HG03039 (cell line): Measurements from ENCODE around the gene H2AZ2.
A peak's percentile ranks its signal among the peaks of the same experiment; 100 is the strongest.

ENCODE experiments used
- ATAC-seq: cut with Tn5 transposase; IDR thresholded peaks from one replicate; pipeline ENCODE4 v1.9.1; 2021; ENCODE audit warnings: mild to moderate bottlenecking, moderate library complexity; ENCODE audit not compliant: unreplicated experiment

H2AZ2 gene

GRCh38 chr7:44847920-44848634, at the start of gene H2AZ2:
Gene H2AZ2 (minus strand): TSS chr7:44848087. CDS start chr7:44847971, 116 bp downstream.
- peak; percentile 76 for ATAC-seq

- ATAC-seq = no peak
Observed at GRCh38 chr7:44897309-44897708, 49.4 kb upstream of the H2AZ2 start.

DNA sequence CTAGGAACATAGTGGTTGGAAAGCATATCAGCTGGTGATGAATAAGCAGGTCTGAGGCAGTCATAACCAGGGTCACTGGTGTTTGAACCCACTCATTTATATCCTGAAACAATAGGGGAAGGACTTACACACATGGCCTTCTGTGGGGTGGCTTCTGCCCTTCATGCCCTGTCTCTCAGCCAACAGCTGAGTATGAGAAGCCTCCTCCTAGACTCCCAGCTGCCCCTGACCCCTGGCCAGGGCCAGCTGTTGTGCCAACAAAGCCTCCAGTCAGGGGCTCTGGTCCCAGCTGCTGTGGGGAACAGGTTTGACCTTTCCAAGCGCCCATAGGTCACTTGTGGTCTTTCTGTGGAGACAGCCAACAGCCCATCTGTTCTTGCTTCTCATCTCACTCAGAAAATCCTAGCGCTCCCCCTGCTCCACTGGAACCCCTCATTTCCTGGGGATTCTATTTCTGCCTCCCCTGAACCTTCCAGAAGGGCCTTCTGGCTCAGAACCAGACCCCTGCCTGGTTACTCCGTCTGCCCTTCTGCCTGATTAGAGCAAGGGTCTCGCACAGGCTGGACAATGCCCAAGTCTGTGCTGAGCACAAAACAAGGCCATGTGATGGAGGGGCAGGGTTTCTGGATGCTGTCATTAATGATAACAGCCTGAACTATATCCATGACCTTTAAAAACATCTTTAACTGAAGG, 47.1 kb upstream of the H2AZ2 start:
- no peak for ATAC-seq

DNA sequence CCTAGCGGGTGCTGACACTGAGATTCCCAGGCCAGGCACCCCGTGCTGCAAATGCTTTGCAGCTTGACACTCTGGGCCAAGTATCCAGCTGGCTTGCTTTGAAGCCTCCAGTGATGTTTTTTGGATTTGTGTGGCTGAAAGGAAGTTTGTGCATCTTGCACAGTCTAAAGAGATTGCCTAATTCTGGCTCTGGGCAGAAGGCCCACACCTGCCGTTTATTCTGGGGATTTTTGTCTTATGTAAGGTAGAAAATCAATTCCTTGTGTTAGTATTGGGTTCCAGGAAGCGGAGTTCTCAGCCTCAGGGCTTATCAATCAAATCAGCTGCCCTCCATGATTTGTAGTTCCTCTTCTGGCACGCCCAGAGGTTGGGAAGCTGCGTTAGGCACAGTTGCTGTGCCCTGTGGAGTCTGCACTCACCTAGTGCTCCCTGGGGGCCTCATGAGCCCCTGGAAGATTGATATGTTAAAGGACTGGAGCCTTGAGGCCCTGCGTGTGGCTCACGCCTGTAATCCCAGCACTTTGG, 45.9 kb upstream of the H2AZ2 start:
- no peak for ATAC-seq

DNA sequence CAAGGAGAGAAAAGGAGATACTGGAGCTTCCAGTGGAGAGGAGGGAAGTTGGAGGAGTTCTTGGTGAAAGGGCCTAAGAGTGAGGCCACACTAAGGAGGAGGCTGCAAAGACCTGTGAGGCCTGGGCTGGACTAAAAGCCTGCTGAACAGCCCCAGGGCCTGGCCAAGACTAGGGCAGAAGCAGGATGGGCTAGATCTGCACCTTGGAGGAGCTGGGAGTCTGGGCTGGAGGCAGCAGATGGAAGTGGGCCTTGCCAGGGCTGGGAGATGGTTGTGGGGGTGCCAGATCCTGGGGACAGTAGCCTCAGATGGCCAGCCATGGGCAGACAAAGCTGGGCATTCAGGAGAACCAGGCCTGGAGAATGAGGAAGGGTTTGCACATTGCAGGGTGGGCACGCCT, 43.9 kb upstream of the H2AZ2 start:
- no peak for ATAC-seq

DNA sequence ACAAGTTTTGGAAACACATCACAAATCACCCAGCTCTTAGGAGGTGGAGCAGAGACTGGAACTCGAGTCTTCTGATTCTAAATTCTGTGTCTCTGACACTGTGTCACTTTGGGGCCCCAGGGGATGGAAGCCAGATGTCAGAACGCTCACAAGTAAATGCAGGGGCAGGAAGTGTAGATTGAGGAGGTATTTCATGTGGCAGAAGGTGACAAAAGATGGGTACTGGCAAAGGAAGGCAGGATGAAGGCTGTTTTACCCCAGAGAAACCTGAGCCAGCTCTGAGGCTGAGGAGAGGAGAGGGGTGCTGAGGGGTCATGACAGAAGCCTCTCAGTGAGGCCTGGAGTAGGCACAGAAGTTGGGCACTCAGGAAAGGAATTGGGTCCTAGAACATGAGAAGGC, 43.5 kb upstream of the H2AZ2 start:
- ATAC-seq = no peak

DNA sequence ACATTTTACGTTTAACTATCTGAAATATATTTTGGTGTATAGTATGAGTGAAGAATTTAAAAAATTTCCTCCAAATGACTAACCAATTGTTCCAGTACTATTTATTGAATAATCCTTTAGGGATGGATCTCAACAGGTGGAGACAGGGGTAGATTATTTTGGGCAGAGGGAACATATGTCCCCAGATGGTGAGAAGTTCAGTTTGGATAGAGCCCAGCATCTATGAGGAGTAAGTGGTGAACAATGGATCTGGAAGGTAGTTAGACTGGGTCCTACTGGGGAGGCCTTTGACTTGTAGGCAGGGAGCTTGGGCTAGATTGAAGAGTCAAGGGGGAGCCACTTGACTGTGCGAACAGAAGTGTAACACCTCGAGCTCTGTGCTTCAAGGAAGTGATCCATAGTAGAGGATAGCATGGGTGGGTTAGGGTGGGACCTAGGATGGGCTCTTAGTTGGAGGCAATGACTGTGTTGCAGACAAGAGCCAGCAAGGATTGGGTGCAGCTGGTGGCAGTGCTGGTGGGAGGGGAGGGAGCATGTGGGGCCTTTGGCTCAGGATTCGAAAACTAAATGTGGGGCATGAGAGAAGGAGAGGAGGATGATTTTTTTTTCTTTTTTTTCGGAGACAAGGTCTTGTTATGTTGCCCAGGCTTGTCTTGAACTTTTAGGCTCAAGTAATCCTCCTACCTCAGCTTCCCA, 41.3 kb upstream of the H2AZ2 start:
- ATAC-seq = no peak

GRCh38 chr7:44887293-44887692, 39.4 kb upstream of the H2AZ2 start:
- ATAC-seq = no peak

DNA sequence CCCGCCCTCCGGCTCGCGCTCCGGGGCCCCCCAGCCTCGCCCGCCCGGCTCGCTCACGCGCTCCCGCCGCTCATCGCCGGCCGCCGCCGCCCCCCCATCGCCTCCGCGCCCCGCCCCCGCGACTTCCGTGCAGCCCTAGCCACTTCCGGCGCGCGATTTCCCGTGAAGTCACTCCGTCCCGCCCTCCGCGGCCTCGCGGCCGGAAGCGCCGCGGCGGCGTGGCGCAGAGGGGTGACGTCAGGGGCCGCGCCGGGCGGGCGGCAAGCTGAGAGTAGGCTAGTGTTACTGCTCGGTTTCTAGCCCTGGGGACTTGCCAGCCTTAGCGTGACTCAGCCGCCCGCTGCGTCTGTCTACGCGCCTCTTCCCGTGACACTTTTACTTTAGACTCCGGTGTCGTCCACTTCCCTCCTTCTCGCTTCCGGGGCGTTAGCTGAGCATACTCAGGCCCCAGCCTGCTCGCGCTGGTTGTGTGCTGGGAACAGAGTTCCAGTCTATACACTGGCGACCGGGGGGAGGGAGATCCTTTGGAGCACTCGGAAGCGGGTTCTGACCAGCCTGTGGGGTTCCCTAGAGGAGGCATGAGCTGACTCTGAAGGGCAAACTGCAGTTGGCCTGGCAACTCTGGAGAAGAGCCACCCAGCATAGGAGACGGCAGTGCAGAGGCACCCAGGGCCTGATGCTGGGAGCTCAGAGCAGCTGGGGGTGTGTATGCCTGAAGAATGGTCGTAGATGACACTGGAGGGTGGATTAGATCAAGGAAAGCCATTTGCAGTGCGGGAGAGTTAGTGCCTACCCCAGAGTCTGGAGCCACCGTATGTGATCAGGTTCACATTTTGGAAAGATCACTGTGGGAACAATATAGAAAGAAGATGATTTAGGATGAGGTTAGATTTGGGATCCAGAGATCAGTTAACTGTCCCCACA, 37.8 kb upstream of the H2AZ2 start, which contains the start of gene PURB:
Gene PURB (minus strand): TSS at position 137 of the 924 bp plus-strand sequence. CDS start 182 bp downstream, outside the sequence.
- ATAC-seq = peak; percentile 79

- peak; percentile 26 for ATAC-seq
Observed at GRCh38 chr7:44884621-44885393, 36.9 kb upstream of the H2AZ2 start.

- no peak for ATAC-seq
Observed at GRCh38 chr7:44883961-44884620, 36.2 kb upstream of the H2AZ2 start.

DNA sequence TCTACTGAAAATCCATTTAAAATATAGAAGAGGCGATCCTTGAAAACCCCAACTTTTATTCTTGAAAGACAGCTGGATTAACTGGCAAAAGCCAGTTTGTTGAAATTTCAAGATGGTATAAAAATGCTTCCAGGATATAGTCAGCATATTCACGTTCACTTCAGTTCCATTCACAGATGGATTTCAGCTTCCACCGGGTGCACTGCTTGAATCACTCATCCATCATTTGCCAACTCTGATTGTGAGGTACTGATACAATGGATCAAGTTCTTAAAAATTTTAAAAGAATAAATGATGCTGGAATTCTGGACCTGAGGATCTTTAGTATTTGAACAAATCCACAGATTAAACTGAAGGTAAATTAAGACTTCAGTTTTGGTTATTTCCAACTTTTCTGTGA, 35.0 kb upstream of the H2AZ2 start:
- no peak for ATAC-seq

DNA sequence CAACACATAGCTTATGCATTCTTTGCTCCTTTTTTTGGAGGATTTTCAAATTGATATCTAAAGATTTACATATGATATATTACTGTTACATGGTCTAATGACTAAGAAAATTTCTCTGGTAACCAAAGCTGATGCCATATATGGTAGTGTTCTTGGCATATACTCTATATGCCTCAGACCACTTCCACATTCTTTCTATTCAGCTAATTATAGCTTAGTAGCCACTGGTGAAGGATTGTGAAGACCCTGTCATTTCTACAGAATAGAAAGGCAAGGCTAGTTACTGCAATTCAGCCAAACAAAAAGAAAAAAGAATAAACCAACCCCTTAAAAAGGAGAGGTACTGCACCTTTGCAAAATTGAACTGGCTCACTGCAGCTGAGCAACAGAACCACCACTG, 33.7 kb upstream of the H2AZ2 start:
- ATAC-seq = no peak

DNA sequence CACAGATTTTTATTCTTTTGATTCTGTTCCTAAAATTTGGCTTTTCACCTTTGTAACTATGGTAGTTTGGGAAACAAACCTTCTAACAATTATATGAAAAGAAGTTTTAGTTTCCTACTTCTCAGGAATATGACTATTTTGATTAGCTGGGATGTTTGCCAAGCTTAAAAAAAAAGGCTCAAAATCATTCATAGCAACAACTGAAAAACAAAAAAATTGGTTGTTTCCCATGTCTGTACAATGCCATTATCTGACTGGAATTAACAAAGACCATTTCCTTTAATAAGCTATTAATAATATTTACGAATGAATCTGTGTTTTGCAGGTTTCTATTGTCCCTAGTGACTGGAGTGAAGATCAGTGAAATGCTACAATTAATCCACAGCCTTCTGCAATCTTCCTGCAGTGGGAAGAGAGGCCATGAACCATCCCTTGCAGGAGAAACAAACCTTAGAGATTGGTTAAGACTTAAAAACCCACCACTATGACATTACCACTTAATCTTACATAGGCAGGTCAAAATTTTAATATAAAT, 33.2 kb upstream of the H2AZ2 start:
- no peak for ATAC-seq

- ATAC-seq = no peak
Observed at GRCh38 chr7:44880317-44881018, 32.6 kb upstream of the H2AZ2 start.

DNA sequence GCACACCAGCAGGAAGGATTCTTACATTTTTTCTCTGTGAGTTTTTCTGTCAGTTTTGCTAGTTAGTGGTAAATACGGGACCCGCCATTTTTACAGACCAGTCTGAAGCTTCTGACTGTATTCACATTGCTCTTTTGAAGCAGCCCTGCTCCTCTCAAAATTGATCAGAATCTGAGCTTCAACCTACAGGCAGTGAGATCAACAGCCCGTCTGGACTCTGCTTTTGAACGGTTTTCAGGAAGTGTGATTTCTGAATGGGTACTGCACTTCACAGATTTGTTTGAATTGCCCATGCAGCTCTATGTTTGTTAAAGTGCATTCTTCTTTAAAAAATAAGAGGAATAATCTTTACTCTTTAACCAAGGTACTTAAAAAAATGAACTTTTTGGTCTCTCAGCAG, 28.5 kb upstream of the H2AZ2 start:
- no peak for ATAC-seq

DNA sequence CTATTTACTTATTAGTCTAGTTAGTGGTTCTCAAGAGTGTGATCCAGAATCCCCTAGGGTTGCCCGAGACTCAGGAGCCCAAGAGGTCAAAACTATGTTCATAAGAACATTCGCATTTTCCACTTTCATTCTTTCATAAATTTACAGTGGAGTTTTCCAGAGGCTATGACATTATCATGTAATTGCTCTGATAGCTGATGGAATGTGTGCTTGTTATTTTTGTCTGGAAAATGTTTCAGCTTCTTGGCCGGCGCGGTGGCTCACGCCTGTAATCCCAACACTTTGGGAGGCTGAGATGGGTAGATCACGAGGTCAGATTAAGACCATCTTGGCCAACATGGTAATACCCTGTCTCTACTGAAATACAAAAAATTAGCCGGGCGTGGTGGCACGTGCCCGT, 27.4 kb upstream of the H2AZ2 start:
- ATAC-seq = no peak

- no peak for ATAC-seq
Observed at GRCh38 chr7:44872787-44873186, 24.9 kb upstream of the H2AZ2 start.
